Endothelial cell of umbilical vein (primary cell): ENCODE measurements around the gene MYOF. TPM values are rescaled to one million over a fixed set of nuclear protein-coding genes. Genes with fewer than 3 reads are reported as not detected.

Source experiments
- BruUV-seq: library from RNA; stranded (reverse); fragments of 400-500 nt; replicated peaks from 2 replicates; lab custom pipeline; 2021; lab: Mats Ljungman, UMichigan
- CTCF ChIA-PET: fragments of 300-600, 350-600 bp; sonication (Branson Sonifier 250); formaldehyde crosslinking; loops from one replicate; lab custom pipeline; 2021; ENCODE audit warnings: antibody characterized with exemption, inconsistent platforms; lab: Charles Lee
- POLR2A ChIA-PET: fragments of 300-600, 350-600 bp; sonication (Branson Sonifier 250); formaldehyde crosslinking; loops from one replicate; lab custom pipeline; 2021; ENCODE audit warnings: antibody characterized with exemption, inconsistent platforms; lab: Charles Lee
- DNase-seq: peaks from one replicate; pipeline ENCODE4 v3.0.0-alpha.2; 2011; ENCODE audit warnings: low read depth, low spot score
- FAIRE-seq: peaks from 2 replicates; lab custom pipeline; 2011; peaks lifted over from hg19 to GRCh38; lab: Jason Lieb, UNC
- H2AFZ ChIP-seq: 2 replicates; pipeline ENCODE4 v1.6.0; 2012; ENCODE audit warnings: low read depth, low read length, control low read depth, inconsistent platforms
- H3K27ac ChIP-seq: 2 replicates; pipeline ENCODE4 v1.5.1; 2011; ENCODE audit warnings: low read depth, mild to moderate bottlenecking, control low read depth, low read length, moderate library complexity; ENCODE audit not compliant: insufficient read depth
- H3K27me3 ChIP-seq, 2 experiments: 2 replicates each; pipeline versions ENCODE4 v1.6.0 to v1.6.1; 2011; ENCODE audit warnings: low read length in 2 of 2, mixed read lengths in 1 of 2; ENCODE audit not compliant: control insufficient read depth in 2 of 2, insufficient read depth in 2 of 2
- H3K36me3 ChIP-seq, 2 experiments: 2 replicates in 1 of 2; 3 replicates in 1 of 2; pipeline ENCODE4 v1.5.1; 2011; ENCODE audit warnings: low read length in 2 of 2, mild to moderate bottlenecking in 1 of 2, moderate library complexity in 1 of 2; ENCODE audit not compliant: control insufficient read depth in 2 of 2, insufficient read depth in 2 of 2; ENCODE audit errors: extremely low read depth in 1 of 2
- H3K4me1 ChIP-seq: 3 replicates; pipeline ENCODE4 v1.5.1; 2011; ENCODE audit warnings: mild to moderate bottlenecking, low read length; ENCODE audit not compliant: control insufficient read depth, insufficient read depth; ENCODE audit errors: extremely low read depth
- H3K4me2 ChIP-seq: 2 replicates; pipeline ENCODE4 v1.6.1; 2011; ENCODE audit warnings: low read length, control low read depth, mixed read lengths; ENCODE audit not compliant: insufficient read depth
- H3K4me3 ChIP-seq, 3 experiments: fragments of 200-600 bp in 1 of 3; sonication (generic), shearing (Covaris generic) in 1 of 3; replicated peaks in 1 of 3; 2 replicates each; pipeline ENCODE4 v1.5.1; 2011 to 2016; ENCODE audit warnings: control low read depth in 3 of 3, low read length in 3 of 3, mild to moderate bottlenecking in 2 of 3, inconsistent platforms in 1 of 3, low read depth in 1 of 3, moderate library complexity in 1 of 3; ENCODE audit not compliant: insufficient read depth in 1 of 3
- H3K79me2 ChIP-seq: 2 replicates; pipeline ENCODE4 v1.6.0; 2012; ENCODE audit warnings: low read length, inconsistent platforms; ENCODE audit not compliant: control insufficient read depth, insufficient read depth
- H3K9ac ChIP-seq: replicated peaks from 2 replicates; pipeline ENCODE3; 2011; ENCODE audit warnings: low read length, control low read depth; ENCODE audit not compliant: insufficient read depth; ENCODE audit errors: extremely low read depth
- H3K9me1 ChIP-seq: replicated peaks from 3 replicates; pipeline ENCODE4 v1.6.0; 2011; ENCODE audit warnings: mild to moderate bottlenecking, low read length; ENCODE audit not compliant: control insufficient read depth, insufficient read depth; ENCODE audit errors: extremely low read depth
- H3K9me3 ChIP-seq: replicated peaks from 2 replicates; pipeline ENCODE4 v1.5.1; 2012; ENCODE audit warnings: low read length, inconsistent platforms; ENCODE audit not compliant: control insufficient read depth, insufficient read depth
- H4K20me1 ChIP-seq: replicated peaks from 2 replicates; pipeline ENCODE3; 2011; ENCODE audit warnings: mild to moderate bottlenecking, low read length; ENCODE audit not compliant: control insufficient read depth, insufficient read depth; ENCODE audit errors: extremely low read depth
- CTCF ChIP-seq, 2 donors: IDR thresholded peaks; 1 replicate in 1 of 2; 2 replicates in 1 of 2; pipeline ENCODE4 v1.5.1; 2011; ENCODE audit warnings: low read length in 2 of 2, mild to moderate bottlenecking in 2 of 2, moderate library complexity in 2 of 2, control low read depth in 1 of 2, inconsistent platforms in 1 of 2, low read depth in 1 of 2; ENCODE audit not compliant: insufficient read depth in 1 of 2; ENCODE audit errors: extremely low read depth in 1 of 2
- EZH2 ChIP-seq: IDR thresholded peaks from 2 replicates; pipeline ENCODE4 v1.6.1; 2012; ENCODE audit warnings: borderline replicate concordance, low read depth, mild to moderate bottlenecking, moderate library complexity, low read length, inconsistent platforms; ENCODE audit not compliant: severe bottlenecking
- FOS ChIP-seq: IDR thresholded peaks from 2 replicates; pipeline ENCODE4 v1.6.1; 2011; ENCODE audit warnings: mild to moderate bottlenecking, low read length, moderate library complexity, borderline replicate concordance; ENCODE audit not compliant: insufficient read depth
- POLR2AphosphoS5 ChIP-seq: IDR thresholded peaks from 2 replicates; pipeline ENCODE4 v1.6.1; 2012; ENCODE audit warnings: low read depth, mild to moderate bottlenecking, control low read depth, low read length, moderate library complexity; ENCODE audit not compliant: insufficient read depth
- dilution Hi-C: fragments of 300-500 bp; cut with MboI; formaldehyde crosslinking; loops from one replicate; pipeline ENCODE4 v1.15.0; 2019; ENCODE audit warnings: low sequenced_read_pairs; ENCODE audit not compliant: extremely low pct_ligation_motif_present
- intact Hi-C: fragments of 100-400 bp; cut with micrococcal nuclease; formaldehyde crosslinking; loops from one replicate; pipeline ENCODE4 v1.10.0; 2022
- polyA plus RNA-seq, 4 experiments: library from polyadenylated mRNA; depleted of rRNA in 3 of 4; stranded (reverse) in 3 of 4; unstranded in 1 of 4; fragments of >200 nt; gene quantifications; 2 replicates each; pipeline versions ENCODE4 v1.2.1 to v1.2.3, GENCODE V29; 2011 to 2012; ENCODE audit warnings: missing spikeins in 1 of 4
- total RNA-seq: library from RNA; stranded (reverse); gene quantifications from 2 replicates; pipeline ENCODE4 v1.2.3, GENCODE V29; 2021

MYOF gene
- total and polyA plus RNA-seq, 2 donors (not counting 3 experiments of a cell fraction or from before 2014, with no cell fraction given), result 98.4 to 379 TPM

DNA sequence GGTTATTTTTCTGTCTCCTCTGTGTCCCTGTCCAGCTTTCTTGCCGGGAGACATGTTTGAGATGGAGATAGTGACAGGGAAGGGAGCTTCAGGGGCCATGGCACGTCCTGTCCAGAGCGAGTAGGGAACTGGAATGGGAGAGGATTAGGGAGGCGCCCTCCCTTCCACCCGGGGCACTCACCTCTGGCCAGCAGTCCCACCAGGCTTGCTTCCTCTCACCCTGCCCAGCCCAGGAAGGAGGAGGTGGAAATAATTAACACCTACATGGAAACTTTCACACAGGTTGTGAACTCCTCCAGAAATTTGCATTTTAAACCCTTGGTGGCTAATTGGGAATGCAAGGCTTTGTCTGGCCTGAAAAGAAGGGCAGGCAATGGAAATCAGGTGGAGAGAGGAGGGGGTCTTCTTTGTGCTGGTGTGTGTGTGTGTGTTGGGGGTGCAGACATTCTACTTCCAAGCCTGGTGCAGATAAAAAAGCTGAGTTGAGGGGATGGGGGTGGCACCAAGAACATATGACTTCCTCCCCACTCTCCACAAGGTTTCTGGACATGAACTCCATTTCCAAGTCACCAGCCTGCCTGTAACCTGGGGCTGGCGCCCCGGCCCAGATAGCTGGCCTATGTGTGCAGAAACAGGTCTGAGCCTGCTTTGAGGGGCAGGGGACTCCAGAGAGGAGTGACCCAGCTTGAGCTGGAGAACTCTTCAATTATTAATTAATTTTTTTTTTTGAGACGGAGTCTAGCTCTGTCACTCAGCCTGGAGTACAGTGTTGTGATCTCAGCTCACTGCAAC is 209.1 kb downstream of the MYOF start:
- no peak overlapping the region for H3K4me2 ChIP-seq
- no peaks in the 10 kb centered on the region for H4K20me1 ChIP-seq
- H3K9ac ChIP-seq, result no peak overlapping the region
- FAIRE-seq (no peak), DNase-seq (no peak)
- no peak overlapping the region for H3K4me3 ChIP-seq
- CTCF ChIA-PET, result interaction anchor here (0.9 kb wide), 1 partner anchor 9 kb away, joined by 3 read pairs; no protein-coding TSS in a partner anchor
- no peaks in the 10 kb centered on the region for H3K9me1 ChIP-seq
- POLR2A ChIA-PET, result no interaction called here
- no peak overlapping the region for H3K27ac ChIP-seq
- no peaks in the 10 kb centered on the region for H3K36me3 ChIP-seq
- TF ChIP-seq EZH2 (no peak), CTCF (IDR thresholded peaks at IDR 0.05; ENCODE audit: extremely low read depth in 1 of 2, insufficient read depth in 1 of 2, low read depth in 1 of 2, low read length in 2 of 2) (no peak), POLR2AphosphoS5 (no peak), FOS (no peak)
- no peaks in the 10 kb centered on the region for H3K79me2 ChIP-seq
- intact Hi-C loops (no loop called here), dilution Hi-C loops (no loop called here)
- peaks cover 2% of the 10 kb centered on the region in 2 experiments for H3K27me3 ChIP-seq
- H2AFZ ChIP-seq, result no peak overlapping the region
- no TSS peak for BruUV-seq
- H3K9me3 ChIP-seq, result no peaks in the 10 kb centered on the region
- H3K4me1 ChIP-seq, result no peaks in the 10 kb centered on the region
